Measurements from ENCODE around the gene BICRA. TPM values are rescaled to one million over a fixed set of nuclear protein-coding genes. Genes with fewer than 3 reads are reported as not detected.

Gene BICRA
- total RNA-seq, 1 donor from 2014 or later, result 7.8 TPM

DNA sequence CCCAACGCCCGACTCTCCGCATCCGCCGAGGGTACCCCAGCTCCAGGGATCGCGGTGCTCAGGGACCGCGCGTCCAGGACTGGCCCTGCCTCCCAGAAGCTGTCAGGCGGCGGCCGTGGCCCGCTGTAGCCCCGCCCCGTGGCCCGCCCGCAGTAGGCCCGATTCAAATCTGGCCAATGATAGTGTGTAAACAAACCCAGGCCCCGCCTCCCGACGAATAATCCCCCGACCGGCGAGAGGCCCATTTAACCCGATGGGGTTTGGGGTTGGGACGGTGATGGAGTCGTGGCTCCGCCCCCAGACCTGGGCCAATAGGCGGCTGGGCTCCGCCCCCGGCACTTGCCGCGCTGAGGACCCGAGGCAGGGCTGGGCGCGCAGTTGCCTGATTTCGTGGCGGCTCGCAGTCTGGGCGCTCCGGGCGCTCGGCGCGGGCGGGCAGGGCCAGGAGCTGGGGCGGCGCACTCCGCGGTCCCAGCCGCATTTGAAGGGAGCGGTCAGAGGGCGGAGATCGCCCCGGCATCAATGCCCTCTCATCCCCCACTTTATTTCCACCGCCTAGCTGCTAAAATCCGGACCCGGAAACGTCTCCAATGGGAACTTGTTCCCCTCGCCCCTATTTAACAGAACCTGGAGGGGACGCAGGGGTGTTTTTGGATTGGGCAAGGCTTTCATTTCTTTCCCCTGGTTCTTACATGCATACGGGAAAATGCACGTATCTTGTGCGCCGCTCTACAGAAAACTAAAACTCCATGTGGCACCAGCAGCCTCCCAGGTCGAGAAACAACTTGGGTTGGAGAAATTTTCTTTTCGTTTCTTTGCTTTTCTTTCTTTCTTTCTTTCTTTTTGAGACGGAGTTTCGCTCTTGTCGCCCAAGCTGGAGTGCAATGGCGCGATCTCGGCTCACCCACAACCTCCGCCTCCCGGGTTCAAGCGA is 8.4 kb upstream of the BICRA start:
- peak overlapping the region; percentile 69 for H3K4me3 ChIP-seq
- DNase-seq, result peak; percentile 100
- H3K27me3 ChIP-seq (ENCODE audit: low read depth), result no peaks in the 10 kb centered on the region
- H3K4me1 ChIP-seq, result peaks cover 25% of the 10 kb centered on the region
- intact Hi-C loops (cut with micrococcal nuclease), result no loop called here
- H3K36me3 ChIP-seq, result no peaks in the 10 kb centered on the region
- peak overlapping the region; percentile 85 for H3K27ac ChIP-seq (replicated peaks)
- H3K9me3 ChIP-seq (replicated peaks), result no peaks in the 10 kb centered on the region
- TF ChIP-seq, protein P1, sequence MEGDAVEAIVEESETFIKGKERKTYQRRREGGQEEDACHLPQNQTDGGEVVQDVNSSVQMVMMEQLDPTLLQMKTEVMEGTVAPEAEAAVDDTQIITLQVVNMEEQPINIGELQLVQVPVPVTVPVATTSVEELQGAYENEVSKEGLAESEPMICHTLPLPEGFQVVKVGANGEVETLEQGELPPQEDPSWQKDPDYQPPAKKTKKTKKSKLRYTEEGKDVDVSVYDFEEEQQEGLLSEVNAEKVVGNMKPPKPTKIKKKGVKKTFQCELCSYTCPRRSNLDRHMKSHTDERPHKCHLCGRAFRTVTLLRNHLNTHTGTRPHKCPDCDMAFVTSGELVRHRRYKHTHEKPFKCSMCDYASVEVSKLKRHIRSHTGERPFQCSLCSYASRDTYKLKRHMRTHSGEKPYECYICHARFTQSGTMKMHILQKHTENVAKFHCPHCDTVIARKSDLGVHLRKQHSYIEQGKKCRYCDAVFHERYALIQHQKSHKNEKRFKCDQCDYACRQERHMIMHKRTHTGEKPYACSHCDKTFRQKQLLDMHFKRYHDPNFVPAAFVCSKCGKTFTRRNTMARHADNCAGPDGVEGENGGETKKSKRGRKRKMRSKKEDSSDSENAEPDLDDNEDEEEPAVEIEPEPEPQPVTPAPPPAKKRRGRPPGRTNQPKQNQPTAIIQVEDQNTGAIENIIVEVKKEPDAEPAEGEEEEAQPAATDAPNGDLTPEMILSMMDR (IDR thresholded peaks at IDR 0.05; ENCODE audit: borderline replicate concordance), result no peak

DNA sequence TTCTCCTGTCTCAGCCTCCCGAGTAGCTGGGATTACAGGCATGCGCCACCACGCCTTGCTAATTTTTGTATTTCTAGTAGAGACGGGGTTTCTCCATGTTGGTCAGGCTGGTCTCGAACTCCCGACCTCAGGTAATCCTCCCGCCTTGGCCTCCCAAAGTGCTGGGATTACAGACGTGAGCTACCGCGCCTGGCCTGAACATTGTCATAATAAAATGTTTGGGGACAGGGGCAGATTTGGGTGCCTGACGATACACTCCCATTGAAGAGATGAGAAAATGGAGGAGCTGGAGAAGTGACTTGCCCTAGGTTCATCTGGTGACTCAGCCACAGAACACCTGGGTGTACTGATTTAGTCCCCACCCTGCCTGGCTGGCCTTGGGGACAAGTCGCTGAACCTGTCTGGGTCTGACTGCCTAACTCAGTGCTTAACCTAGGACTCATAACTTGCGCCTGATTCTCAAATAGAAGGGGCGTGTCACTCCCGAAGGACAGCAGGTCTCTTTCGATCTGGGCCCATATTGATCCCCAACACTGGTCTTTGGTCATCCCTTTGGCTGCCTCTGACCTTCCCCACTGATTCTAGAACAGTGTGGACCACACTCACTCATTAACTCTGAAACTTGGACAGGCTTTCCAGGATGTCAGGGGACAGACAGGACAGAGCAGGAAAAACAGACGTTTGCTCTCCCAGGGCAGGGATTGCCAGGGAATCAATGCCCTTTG is 7.6 kb upstream of the BICRA start:
- no peaks in the 10 kb centered on the region for H3K9me3 ChIP-seq (replicated peaks)
- no peaks in the 10 kb centered on the region for H3K36me3 ChIP-seq
- TF ChIP-seq, protein P1 (IDR thresholded peaks at IDR 0.05; ENCODE audit: borderline replicate concordance), result no peak
- H3K4me3 ChIP-seq, result peak overlapping the region; percentile 69
- intact Hi-C loops (cut with micrococcal nuclease), result no loop called here
- H3K27me3 ChIP-seq (ENCODE audit: low read depth), result no peaks in the 10 kb centered on the region
- DNase-seq, result no peak
- peak overlapping the region; percentile 85 for H3K27ac ChIP-seq (replicated peaks)
- peaks cover 25% of the 10 kb centered on the region for H3K4me1 ChIP-seq

DNA sequence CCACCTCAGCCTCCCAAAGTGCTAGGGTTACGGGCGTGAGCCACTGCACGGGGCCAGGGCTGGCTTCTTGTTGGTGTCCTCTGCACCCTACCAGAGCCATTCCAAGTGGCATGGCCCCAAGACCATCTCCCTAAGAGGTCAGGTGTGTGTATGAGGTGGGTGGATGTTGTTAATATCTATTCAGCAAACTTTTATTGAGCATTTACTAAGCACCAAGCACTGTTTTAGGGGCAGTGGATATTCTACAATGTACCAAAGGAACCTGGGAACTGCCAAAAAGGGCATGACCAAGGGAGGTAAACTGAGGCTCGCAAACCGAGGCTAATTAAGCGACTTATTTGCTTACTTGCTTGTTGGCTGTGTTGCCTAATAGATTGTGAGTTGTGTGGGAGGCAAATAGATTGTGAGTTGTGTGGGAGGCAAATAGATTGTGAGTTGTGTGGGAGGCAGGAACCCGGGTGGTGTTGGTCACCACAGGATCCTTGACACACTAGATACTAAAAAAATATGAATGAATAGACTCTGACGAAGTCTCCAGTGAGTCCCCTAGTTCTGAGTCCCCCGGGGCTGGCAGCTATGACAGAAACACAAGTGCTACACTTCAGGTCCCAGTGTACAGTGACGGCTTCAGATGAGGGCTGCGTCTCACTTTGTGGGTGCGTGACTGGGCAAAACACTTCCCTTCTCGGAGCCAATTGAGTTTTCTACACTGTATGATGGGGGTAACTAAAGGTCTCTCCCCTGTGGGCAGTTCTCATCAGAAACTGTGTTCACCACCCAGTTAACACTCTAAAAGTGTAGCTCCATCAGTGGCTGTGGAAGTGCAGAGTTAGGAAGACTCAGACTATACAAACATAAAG is 5.0 kb upstream of the BICRA start:
- peaks cover 35% of the 10 kb centered on the region for H3K4me1 ChIP-seq
- H3K27me3 ChIP-seq (ENCODE audit: low read depth), result no peaks in the 10 kb centered on the region
- H3K27ac ChIP-seq (replicated peaks), result no peak overlapping the region
- no peaks in the 10 kb centered on the region for H3K9me3 ChIP-seq (replicated peaks)
- DNase-seq, result no peak
- no peaks in the 10 kb centered on the region for H3K36me3 ChIP-seq
- intact Hi-C loops (cut with micrococcal nuclease), result no loop called here
- H3K4me3 ChIP-seq, result no peak overlapping the region
- TF ChIP-seq, protein P1 (IDR thresholded peaks at IDR 0.05; ENCODE audit: borderline replicate concordance), result no peak

DNA sequence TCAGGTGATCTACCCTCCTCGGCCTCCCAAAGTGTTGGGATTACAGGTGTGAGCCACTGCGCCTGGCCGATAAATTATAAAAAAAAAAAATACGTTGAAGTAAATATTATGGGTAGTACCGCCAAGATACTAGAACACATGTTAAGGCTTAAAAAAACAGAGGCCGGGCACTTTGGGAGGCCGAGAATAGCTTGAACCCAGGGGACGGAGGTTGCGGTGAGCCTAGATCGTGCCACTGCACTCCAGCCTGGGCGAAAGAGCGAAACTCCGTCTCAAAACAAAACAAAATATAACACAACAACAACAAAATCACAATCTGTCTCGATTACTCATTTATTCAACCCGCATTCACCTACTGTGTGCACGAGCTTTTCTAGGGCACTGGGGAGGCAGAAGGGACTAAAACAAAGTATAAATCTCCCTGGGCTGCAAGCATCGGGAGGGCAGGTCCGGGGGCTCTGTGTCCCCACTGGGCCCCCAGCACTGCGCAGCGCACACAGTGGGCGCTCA is 1.3 kb upstream of the BICRA start:
- TF ChIP-seq, protein P1 (IDR thresholded peaks at IDR 0.05; ENCODE audit: borderline replicate concordance), result no peak
- DNase-seq, result no peak
- intact Hi-C loops (cut with micrococcal nuclease), result no loop called here
- peak overlapping the region; percentile 99 for H3K27ac ChIP-seq (replicated peaks)
- no peaks in the 10 kb centered on the region for H3K9me3 ChIP-seq (replicated peaks)
- H3K36me3 ChIP-seq, result no peaks in the 10 kb centered on the region
- H3K27me3 ChIP-seq (ENCODE audit: low read depth), result no peaks in the 10 kb centered on the region
- H3K4me3 ChIP-seq, result peak overlapping the region; percentile 100
- H3K4me1 ChIP-seq, result peaks cover 53% of the 10 kb centered on the region

Data from left ventricle myocardium inferior (tissue), 1 donor.